GM12891 (cell line): ENCODE measurements around the gene CCT6B.

Experiments used
- DNase-seq: peaks from one replicate; pipeline ENCODE4 v3.0.0; 2011; ENCODE audit warnings: low spot score; ENCODE audit not compliant: insufficient read length
- FAIRE-seq: peaks from 2 replicates; lab custom pipeline; 2011; peaks lifted over from hg19 to GRCh38; lab: Jason Lieb, UNC
- PAX5 ChIP-seq: IDR thresholded peaks from 2 replicates; pipeline ENCODE4 v1.6.1; 2011; ENCODE audit warnings: low read length, moderate library complexity, mild to moderate bottlenecking; ENCODE audit not compliant: insufficient read depth, severe bottlenecking
- POLR2A ChIP-seq: IDR thresholded peaks from 2 replicates; pipeline ENCODE4 v1.6.1; 2011; ENCODE audit warnings: low read depth, low read length, control low read depth
- POLR2AphosphoS5 ChIP-seq: IDR thresholded peaks from 2 replicates; pipeline ENCODE4 v1.6.1; 2011; ENCODE audit warnings: low read depth, low read length, control low read depth
- POU2F2 ChIP-seq: IDR thresholded peaks from 2 replicates; pipeline ENCODE4 v1.6.1; 2011; ENCODE audit warnings: low read depth, mild to moderate bottlenecking, control low read depth, low read length, moderate library complexity
- SPI1 ChIP-seq: IDR thresholded peaks from 2 replicates; pipeline ENCODE4 v1.6.1; 2011; ENCODE audit warnings: low read depth, low read length, control low read depth
- TAF1 ChIP-seq: IDR thresholded peaks from 2 replicates; pipeline ENCODE4 v1.6.1; 2011; ENCODE audit warnings: low read depth, low read length, control low read depth

CCT6B gene

DNA sequence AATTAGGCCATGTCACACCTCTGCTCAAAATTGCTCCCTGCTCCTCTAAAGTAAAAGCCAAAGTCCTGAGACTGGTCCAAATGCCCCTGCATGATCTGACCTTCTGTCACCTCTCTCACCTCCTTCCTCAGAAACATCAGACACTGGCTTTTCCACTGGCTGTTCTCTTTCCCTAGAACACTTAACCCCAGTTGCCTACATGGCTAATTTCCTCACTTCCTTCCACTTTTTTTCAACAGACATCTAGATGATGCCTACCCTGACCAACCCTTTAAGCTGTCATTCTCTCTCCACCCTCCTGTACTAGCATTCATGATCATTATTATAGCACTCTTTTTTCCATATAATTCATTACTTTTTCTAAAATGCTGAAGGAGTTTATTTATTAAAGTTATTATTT lies 31.0 kb downstream of the CCT6B start:
- FAIRE-seq (no peak), DNase-seq (no peak)
- TF ChIP-seq POLR2A = no peak
- no peak for TF ChIP-seq TAF1
- TF ChIP-seq SPI1 = no peak
- TF ChIP-seq POLR2AphosphoS5 = no peak
- TF ChIP-seq PAX5 = no peak
- no peak for TF ChIP-seq POU2F2

DNA sequence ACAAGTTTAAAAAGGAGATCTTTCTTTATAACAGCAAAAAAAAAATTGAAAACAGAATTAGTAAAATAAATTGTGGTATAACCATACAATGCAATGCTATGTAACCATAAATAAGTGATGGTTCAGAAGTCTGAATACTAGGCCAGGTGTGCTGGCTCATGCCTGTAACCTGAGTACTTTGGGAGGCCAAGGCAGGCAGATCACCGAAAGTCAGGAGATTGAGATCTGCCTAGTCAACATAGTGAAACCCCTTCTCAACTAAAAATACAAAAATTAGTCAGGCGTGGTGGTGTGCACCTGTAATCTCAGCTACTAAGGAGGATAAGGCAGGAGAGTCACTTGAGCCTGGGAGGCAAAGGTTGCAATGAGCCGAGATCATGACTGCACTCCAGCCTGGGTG lies 34.6 kb downstream of the CCT6B start:
- DNase-seq = no peak
- TF ChIP-seq PAX5 = no peak
- TF ChIP-seq POLR2A = no peak
- no peak for TF ChIP-seq TAF1
- TF ChIP-seq POLR2AphosphoS5 = no peak
- no peak for TF ChIP-seq SPI1
- TF ChIP-seq POU2F2 = no peak
- FAIRE-seq = no peak

DNA sequence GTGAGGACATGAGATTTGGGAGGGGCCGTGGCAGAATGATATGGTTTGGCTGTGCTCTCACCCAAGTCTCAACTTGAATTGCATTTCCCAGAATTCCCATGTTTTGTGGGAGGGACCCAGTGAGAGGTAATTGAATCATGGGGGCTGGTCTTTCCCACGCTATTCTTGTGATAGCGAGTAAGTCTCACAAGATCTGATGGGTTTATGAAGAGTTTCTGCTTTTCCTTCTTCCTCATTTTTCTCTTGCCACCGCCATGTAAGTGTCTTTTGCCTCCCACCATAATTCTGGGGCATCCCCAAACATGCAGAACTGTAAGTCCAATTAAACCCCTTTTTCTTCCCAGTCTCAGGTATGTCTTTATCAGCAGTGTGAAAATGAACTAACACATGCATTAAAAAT lies 40.6 kb downstream of the CCT6B start:
- FAIRE-seq = no peak
- no peak for TF ChIP-seq POU2F2
- TF ChIP-seq TAF1 = no peak
- no peak for TF ChIP-seq PAX5
- no peak for TF ChIP-seq SPI1
- TF ChIP-seq POLR2A = no peak
- TF ChIP-seq POLR2AphosphoS5 = no peak
- no peak for DNase-seq

DNA sequence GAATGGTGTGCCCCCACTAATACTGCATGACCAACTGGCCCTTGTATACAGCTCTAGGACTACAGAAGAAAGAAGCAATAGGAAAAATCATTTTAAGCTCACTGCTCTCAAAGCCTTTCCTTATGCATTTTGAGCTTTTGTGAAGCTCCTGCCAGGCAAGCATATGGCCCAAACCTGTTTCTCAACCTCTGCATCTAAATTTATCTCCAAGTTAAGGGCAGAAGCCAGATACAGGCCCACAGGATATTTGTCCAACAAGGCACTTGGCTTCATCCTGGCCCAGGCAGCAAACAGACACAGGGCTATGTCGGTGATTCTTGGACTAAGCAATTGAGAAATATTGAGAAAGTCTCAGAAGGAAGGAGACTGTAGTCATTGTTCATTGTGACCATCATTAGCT lies 43.9 kb downstream of the CCT6B start:
- DNase-seq (no peak), FAIRE-seq (no peak)
- no peak for TF ChIP-seq SPI1
- no peak for TF ChIP-seq TAF1
- no peak for TF ChIP-seq POU2F2
- TF ChIP-seq POLR2AphosphoS5 = no peak
- TF ChIP-seq PAX5 = no peak
- TF ChIP-seq POLR2A = no peak

DNA sequence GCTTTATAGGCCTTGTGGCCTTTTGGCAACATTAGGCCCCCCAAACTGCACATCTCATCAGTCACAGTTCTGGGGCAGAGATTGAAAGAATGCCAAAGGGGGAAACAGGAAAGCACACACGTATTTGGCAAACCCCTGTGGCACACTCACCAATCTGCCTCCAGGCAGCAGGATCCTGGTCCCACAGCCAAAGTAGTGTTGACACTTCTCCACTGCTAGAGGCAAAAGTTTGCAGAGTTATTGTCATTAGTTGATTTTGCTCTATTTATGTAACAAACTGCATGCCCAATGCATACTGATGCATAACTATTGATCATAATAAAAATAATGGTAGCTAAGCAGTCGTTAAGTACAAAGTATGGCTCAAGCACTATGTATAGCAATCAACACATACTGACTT lies 45.1 kb downstream of the CCT6B start:
- DNase-seq (no peak), FAIRE-seq (no peak)
- no peak for TF ChIP-seq SPI1
- TF ChIP-seq POLR2AphosphoS5 = no peak
- no peak for TF ChIP-seq POU2F2

DNA sequence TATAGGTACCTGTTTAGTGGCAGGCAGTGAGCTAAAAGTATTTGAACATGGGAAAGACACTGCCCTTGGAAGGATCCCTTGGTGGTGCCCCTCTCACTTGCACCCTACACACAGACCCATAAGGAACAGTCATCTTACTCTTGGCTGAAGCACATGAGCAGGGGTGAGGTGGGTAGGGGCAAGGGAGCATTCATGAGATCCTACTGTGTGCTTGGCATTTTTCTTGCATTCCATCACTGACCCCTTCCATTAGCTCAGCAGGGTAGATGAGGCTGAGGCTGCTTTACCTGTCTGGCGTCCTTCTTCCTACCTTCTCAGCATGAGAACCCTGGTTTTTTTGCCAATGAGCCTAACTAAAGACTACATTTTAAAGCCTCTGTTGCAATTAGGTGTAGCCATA lies 48.3 kb downstream of the CCT6B start:
- TF ChIP-seq PAX5 = no peak
- TF ChIP-seq POU2F2 = no peak
- no peak for DNase-seq
- FAIRE-seq = no peak

DNA sequence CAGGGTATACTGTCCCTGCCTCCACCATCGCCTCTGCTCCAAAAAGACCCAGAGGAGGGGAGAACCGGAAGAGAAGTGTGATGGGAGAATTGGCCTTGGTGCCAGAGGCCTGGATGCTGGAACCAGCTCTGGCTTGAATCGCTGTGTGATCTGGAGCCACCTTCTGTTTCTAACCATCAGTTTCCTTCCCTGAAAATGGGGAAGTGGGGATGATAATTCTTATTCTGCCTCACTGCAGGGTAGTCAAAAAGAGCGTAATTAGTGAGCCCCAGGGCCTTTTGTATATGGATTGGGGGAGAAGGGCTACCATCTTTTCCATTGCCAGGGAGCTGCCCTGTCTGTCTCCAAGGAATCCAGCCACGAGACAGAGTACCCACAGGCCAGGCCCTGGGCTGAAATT lies 52.2 kb downstream of the CCT6B start:
- no peak for FAIRE-seq
- TF ChIP-seq POU2F2 (no peak), TAF1 (no peak), POLR2A (no peak), SPI1 (peak; percentile 73), POLR2AphosphoS5 (no peak), PAX5 (no peak)
- no peak for DNase-seq

DNA sequence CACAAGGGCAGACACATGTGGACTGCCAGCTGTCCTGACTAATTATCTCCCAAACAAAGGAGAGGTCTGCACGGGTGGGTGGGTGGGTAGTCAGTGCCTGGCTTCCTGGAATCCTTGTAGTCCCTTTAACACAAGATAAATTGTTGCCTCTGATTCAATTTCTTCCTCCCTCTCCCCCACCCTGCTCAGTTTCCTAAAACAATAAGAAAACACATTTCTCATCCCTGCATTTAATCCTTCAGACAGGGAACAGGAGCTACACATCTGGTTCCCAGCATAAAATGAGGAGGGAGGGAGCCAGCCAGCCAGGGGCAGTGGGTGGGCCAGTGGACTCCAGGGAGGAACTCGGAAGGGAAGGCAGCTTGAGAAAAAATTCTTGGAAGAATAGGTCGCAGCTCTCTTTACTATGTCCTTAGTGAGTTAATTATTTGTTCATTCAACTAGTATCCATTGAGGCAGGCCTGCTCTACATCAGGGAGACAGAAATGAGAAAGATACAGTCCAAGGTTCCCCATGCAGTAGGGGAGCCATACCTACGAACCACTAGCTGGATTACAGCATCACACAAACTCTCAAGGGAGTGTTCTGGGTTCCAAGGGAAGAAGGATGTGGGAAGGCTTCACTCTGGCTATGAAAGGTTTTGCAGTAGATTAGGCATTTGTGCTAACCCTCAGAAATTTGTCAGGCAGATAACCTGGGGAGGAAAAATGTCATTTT lies 58.3 kb downstream of the CCT6B start:
- DNase-seq = no peak
- TF ChIP-seq POLR2AphosphoS5 (no peak), TAF1 (no peak), POLR2A (no peak), POU2F2 (no peak), SPI1 (no peak), PAX5 (no peak)
- no peak for FAIRE-seq

DNA sequence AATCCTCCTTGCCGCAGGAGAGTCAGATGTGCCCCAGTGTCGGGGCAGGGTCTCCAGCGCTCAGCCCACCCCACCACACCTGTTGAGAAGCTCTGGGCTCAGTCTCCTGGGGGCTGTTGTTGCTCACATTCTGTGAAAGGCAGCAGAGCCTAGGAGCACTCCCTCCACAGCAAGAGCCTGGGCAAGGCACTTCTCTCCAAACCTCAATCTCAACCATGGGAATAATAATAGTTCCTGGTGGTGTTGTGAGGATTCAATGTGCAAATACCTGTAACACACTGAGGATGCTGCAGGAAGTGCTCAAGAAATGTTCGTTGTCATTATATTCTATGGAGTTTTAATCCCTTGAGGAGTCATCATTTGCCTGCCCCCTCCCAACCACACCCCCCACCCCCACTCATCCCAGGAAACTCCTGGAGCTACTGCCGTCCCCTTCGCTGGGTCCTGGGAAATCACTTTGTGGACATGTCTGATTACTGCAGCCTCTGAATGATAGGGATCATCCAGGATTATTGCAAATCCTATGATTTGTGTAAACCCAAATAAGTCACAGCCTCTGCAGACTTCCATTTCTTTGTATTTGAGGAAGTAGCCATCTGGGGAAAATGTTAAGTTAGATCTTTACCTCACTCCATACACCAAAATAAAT lies 61.5 kb downstream of the CCT6B start:
- FAIRE-seq = no peak
- TF ChIP-seq POU2F2 = no peak
- no peak for DNase-seq

DNA sequence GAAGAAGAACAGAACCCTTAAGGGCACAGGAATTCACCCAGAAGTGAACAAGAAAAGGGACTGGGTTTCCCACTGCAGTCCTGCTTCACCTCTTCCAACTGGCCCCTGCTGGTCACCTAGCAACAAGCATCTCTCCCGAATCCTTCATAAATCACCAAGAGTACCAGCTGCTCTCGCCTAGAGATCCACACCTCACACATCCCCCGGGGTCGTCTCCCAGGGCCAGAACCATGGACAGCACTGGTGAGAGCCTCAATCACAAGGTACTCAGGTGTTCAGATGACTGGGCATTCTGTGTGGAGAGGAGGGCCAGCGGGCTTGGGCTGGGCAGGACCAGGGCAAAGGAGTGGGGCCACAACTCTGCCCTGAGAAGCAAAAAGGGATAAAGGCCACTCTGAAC lies 65.9 kb downstream of the CCT6B start:
- no peak for TF ChIP-seq POLR2AphosphoS5
- no peak for TF ChIP-seq POU2F2
- TF ChIP-seq PAX5 = no peak
- TF ChIP-seq TAF1 = no peak
- no peak for TF ChIP-seq POLR2A
- no peak for TF ChIP-seq SPI1
- FAIRE-seq (no peak), DNase-seq (no peak)
